Endometrium (tissue), 2 donors: Measurements from ENCODE around the gene PLPP3.

ENCODE experiments used
- FAIRE-seq: peaks from 2 replicates; lab custom pipeline; 2012; peaks lifted over from hg19 to GRCh38; lab: Jason Lieb, UNC
- donor health status: control.
- donor health status: control.

Gene PLPP3

GRCh38 chr1:56495538-56495937 is 83.8 kb downstream of the PLPP3 start:
- FAIRE-seq = no peak

DNA sequence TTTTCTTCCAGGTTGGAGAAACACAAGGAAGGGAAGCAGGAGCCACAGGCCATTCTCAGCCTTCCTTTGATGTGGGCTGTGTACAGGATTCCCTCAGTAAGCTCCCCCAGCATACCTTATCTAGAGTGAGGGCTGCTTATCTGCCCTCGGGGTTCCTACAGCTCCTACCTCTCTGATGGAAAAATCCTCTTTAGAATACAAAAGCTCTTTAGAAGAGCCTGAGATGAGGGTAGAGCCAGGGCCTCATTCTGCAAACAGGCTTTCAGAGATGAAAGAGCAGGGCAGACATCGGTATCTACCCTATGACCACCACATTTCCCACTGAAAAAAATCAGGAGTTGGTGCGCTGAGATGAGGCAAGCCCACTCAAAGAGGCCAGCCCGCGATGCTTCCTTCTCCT is 85.1 kb downstream of the PLPP3 start:
- FAIRE-seq = no peak

DNA sequence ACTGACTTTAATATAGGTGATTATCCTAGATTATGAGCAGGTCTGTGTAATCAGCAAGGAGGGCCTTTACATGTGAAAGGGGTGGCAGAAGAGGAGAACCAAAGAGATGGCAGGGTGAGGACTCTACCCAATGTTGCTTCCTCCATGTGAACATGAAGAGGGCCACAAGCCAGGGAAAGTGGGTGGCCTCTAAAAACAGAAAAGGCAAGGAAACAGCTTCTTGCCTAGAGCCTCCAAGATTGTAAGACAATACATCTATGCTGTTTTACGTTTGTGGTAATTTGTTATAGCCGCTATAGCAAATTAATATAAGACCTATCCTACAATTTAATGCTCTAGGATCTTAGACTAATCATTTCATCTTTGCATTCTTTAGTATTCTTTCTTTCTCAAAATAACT is 85.5 kb downstream of the PLPP3 start:
- FAIRE-seq = no peak

- no peak for FAIRE-seq
These were observed 87.9 kb downstream of the PLPP3 start for GRCh38 chr1:56491441-56491840.

DNA sequence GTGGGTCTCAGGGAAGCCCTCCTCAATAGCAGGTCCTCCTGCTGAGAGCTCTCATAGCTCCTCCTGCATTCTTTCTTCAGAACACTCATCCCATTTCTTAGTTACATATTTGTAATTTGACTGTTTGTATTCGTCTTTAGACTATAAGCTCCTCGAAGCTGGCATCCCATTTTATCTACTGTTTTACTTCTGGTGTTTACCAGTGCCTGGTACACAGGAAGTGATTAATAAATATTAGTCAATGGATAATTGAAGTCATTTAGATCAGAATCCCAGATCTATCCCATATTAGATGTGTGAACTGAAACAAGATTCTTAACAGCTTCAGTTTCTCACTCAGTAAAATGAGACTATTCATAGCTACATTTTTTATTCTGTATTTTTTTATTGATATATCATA is 88.7 kb downstream of the PLPP3 start:
- FAIRE-seq = no peak

DNA sequence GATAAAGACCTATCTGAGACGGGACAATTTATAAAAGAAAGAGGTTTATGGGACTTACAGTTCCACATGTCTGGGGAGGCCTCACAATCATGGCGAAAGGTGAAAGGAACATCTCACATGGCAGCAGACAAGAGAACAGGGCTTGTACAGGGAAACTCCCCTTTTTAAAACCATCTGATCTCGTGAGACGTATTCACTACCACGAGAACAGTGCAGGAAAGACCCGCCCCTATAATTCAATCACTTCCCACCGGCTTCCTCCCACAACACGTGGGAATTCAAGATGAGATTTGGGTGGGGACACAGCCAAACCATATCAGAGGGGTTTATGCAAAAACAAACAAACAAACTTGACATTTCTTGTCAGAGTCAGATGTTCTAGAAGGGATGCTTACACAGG is 89.7 kb downstream of the PLPP3 start:
- FAIRE-seq = no peak

DNA sequence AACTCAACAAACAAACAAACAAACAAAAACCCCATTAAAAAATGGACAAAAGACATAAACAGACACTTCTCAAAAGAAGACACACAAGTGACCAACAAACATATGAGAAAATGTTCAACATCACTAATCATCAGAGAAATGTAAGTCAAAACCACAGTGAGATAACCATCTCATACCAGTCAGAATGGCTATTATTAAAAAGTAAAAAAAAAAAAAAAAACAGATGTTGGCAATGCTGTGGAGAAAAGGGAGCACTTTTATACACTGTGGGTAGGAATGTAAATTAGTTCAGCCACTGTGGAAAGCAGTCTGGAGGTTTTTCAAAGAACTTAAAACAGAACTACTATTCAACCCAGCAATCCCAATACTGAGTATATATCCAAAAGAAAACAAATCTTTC is 94.7 kb downstream of the PLPP3 start:
- FAIRE-seq = no peak

- no peak for FAIRE-seq
These were observed 96.3 kb downstream of the PLPP3 start for GRCh38 chr1:56483104-56483503.

DNA sequence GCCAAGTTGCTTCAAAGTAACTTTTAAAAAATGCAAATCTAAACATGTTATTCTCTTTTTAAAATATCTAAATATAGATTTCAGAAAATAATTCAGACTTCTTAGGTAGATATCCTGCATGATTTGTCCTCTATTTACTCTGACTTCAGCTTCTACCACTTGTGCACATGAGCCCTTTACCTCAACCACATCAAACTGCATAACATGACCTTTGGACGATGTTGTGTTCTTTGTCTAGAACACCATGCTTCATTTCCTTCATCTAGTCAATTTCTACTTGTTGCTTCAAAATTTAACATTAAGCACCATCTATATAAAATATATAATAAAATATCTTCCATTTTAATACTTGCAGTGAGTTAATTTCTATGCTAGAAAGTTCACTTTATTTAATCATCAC is 96.9 kb downstream of the PLPP3 start:
- FAIRE-seq = no peak

DNA sequence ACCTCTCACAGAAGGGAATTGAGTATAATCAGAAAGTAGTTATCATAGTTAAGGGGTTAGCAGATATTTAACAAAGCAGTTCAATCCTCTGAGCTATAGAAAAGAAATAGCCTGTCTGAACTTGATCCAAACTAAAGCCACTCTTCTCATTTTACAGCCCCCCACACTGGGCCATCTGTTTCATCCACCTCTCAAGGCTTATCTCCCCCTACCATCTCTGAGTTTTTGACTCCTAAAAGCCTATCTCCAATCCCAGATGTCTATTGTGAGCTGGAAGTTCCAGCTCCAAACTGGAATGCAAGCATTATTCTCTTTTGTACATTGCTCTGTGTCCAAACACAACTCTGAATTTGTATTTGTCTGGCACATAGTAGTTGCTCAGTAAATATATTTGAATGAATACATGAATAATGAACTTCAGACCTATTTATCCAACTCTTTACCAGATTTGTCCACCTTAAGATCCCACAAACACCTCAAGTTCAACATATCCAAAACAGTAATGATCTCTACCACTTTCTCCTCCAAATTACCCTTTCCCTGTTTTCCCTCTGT is 98.1 kb downstream of the PLPP3 start:
- no peak for FAIRE-seq

DNA sequence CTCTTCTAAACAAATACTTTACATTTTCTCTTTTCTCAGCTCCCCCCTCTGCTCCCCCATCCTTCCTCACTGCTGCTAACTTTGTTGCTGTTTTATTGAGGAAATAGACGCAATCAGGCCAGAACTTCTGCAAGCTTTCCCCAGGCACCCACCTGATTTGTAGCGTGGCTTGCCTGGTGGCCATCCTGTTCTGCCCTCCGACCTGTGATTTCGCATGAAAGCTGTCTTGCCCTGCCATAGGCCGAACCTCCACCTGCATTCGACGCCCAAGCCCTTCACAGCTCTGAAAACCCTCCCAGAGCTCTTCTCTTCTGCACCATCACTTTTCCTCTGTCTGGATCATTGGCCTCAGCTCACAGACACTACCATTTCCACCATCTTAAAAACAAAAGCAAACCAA is 100.6 kb downstream of the PLPP3 start:
- no peak for FAIRE-seq

DNA sequence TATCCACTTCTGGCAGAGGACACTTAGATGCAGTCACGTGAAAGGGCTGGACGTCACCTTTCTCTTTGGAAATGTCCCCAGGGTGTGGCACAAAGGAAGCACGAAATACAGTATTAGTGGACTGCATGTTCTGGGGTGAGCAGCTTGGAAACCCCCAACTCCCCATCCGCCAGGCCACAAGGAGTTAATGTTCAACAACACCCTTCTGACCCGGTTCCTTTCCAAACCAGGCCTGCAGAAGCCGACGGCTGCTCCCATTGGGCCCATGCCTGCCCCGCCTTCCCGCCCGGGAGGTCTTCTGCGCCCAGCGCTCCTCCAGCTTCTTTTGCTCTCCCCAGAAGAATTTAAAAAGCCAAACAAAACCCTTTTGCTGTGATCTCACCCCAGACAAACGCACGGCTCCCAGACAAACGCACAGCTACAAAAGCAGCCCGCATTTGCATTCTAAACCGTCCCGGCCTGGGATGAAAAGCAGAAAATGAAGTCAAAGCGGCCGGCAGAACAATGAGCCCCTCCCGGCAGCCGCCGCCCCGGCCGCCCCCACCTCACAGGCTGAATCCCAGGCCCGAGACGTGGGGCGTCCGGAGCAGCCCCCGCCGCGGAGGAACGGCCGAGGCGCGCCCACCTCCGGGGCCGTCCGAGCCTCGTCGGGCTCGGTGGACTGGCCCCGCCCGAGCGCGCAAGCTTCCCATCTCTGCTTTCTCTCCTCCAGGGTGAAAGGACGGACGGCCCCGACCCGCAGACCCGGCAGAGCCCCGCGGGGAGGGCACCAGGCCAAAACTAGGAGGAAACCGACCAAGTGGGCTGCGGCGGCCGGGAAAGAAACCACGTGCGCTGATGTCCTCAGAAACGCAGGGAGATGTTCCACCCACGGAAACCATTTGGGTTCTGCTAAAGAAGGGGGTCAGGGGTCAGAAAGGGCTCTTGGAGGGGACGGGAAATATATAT is 101.9 kb downstream of the PLPP3 start:
- peak; percentile 15 for FAIRE-seq

- no peak for FAIRE-seq
These were observed 105.6 kb downstream of the PLPP3 start for GRCh38 chr1:56473582-56474270.

- no peak for FAIRE-seq
These were observed 106.5 kb downstream of the PLPP3 start for GRCh38 chr1:56472860-56473259.

- no peak for FAIRE-seq
These were observed 109.6 kb downstream of the PLPP3 start for GRCh38 chr1:56469640-56470371.

DNA sequence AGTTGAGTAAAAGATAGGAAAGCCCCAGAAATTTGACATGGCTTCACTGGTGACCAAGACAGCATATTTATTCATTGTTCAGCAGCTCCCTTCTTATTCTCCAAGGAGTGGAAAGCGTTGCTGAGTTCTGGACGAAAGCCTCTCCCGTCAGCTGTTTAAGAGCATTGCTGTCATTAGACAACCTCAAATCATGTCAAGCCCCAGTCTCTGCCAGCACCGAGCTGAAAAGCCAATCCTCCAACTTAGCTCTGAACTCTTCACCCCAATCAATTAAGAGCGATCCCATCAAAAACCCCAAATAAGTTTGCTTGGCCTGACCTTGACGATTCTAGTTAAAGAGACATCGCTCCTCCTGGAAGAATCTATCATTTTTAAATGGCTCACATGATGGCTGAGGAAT is 110.8 kb downstream of the PLPP3 start:
- no peak for FAIRE-seq

- FAIRE-seq = no peak
These were observed 112.8 kb downstream of the PLPP3 start for GRCh38 chr1:56466538-56466937.

DNA sequence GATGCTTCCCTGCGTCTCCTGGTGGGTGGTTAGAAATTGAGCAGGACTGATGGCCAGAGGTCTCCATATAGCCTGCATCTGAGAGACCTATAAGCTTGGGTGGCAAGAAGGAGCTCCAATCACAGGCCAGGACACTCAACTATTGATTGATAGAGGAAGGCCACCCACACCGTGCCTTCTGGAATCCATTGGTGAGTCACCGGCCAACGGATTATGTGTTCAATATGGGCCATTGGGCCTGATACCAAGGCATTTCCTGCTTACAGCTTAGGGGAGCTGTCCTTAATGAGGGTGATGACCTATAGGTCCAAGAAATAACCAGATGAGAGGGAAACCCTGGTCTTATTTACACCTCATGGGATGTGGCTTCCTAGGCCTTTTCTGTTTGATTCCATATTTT is 115.1 kb downstream of the PLPP3 start:
- no peak for FAIRE-seq

DNA sequence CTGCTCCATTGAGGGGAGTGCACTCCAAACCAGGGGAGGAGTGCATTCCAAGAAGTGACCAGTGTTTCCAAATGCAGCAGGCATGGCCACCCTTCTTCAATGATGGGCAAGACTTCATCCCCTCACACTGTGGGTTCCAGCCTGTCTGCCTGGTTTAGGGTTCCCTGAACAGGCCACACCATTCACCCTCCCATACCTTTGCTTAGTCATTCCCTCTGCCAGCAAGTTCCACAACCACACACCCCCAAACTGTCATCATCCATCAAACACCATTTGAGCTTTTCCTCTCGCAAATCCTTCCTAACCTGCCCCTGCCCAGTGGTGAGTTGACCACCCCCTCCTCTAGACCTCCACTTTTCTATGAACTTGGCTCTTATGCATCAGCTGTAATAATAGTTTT is 116.0 kb downstream of the PLPP3 start:
- FAIRE-seq = no peak

GRCh38 chr1:56462209-56462608 is 117.2 kb downstream of the PLPP3 start:
- FAIRE-seq = no peak

- FAIRE-seq = no peak
These were observed 117.9 kb downstream of the PLPP3 start for GRCh38 chr1:56461158-56462127.
